VCaP (cell line): ENCODE measurements around the gene CPSF4.
"Not testable (repeated sequence)": the region's sequence is repeated elsewhere in the genome, so short reads cannot be mapped to it uniquely, and the experiment has no call there.

ENCODE experiments used
- H3K27ac ChIP-seq: fragments of 450-650 bp; 2 replicates; pipeline ENCODE4 v1.5.1; 2017
- CTCF ChIP-seq: fragments of 450-650 bp; conservative IDR thresholded peaks from 2 replicates; pipeline ENCODE4 v1.5.1; 2017; ENCODE audit warnings: mild to moderate bottlenecking, moderate library complexity

Gene CPSF4

GRCh38 chr7:99497766-99498545 is 59.2 kb downstream of the CPSF4 start:
- TF ChIP-seq CTCF, result no peak
- H3K27ac ChIP-seq, result peak overlapping the region; percentile 88; the same call in 1 of the 2 replicates

DNA sequence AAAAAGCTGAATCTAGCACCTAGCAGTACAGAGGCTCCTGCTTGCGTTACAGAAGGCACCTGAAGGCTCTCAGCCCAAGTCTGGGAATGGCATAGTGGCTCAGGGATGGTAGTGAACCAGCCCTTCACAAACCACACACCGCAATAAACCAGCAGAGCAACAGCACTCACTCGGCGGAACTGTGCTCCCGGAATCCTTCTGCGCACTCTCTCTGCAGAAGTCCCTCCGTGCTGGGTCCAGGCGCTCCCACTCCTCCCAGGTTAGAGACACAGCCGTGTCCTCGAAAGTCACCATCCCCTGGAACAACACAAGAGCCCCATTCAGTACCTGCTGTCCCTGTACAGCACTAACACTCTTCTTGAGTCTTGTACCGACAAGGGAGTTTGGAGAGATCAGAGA is 59.8 kb downstream of the CPSF4 start:
- TF ChIP-seq CTCF, result no peak
- H3K27ac ChIP-seq, result peak overlapping the region; percentile 88

- peak overlapping the region; percentile 88 for H3K27ac ChIP-seq
- no peak for TF ChIP-seq CTCF
These were observed 60.6 kb downstream of the CPSF4 start for GRCh38 chr7:99499371-99499720.

DNA sequence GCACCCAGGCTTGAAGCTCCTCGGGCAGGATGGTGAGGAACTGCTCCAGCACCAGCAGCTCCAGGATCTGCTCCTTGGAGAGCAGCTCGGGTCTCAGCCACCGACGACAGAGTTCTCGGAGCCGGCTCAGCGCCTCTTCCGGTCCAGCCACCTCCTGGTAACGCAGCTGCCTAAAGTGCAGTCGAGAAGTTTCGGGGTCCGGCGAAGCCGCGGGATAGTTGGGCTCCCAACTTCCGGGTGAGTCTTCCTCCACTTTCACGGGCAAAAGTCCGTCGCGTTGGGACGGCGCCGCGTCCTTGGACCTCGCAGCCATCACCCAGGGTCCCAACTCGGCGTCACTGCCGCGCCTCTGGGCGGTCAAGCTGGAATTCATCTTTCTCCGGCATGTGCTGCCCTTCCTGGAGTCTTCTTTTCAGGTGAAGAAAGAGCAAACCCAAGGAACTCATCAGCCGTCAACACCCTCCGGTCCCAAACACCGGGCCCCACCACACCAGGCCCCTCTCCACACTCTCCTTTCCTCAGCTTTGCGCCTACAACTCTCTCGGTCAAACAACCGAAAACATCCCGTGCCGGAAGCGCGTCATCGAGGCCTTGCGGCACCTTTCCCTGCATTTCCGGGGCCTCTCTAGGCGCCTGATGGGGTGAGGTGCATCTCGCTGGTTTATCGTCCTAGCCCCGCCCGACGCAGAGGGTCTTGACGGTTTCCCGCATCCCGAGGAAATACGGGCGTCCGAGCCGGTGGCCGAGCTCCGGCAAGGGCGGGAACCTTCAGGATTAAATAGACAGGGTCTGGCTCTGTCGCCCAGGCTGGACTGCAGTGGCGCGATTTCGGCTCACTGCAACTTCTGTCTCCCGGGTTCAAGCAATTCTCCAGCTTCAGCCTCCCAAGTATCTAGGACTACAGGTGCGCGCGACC is 61.2 kb downstream of the CPSF4 start, which contains the start of gene ZNF394:
Gene ZNF394 (minus strand): TSS at position 561 of the 916 bp plus-strand sequence. CDS start 188 bp downstream, at position 373.
- H3K27ac ChIP-seq, result peak within 1 kb of the TSS; percentile 88
- peak; percentile 12; the same call in 1 of the 2 replicates for TF ChIP-seq CTCF

DNA sequence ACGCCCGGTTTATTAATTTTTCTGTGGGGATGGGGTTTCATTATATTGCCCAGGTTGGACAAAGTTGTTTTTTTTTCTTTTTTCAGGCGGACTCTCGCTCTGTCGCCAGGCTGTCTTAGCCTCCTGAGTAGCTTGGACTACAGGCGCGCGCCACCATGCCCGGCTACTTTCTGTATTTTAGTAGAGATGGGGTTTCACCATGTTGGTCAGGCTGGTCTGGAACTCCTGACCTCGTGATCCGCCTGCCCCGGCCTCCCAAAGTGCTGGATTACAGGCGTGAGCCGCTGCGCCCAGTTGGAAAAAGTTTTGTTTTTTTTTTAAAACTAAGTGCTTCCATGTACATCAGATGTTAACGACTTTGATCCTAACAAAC is 61.9 kb downstream of the CPSF4 start:
- peak overlapping the region; percentile 88 for H3K27ac ChIP-seq
- TF ChIP-seq CTCF, result no peak

DNA sequence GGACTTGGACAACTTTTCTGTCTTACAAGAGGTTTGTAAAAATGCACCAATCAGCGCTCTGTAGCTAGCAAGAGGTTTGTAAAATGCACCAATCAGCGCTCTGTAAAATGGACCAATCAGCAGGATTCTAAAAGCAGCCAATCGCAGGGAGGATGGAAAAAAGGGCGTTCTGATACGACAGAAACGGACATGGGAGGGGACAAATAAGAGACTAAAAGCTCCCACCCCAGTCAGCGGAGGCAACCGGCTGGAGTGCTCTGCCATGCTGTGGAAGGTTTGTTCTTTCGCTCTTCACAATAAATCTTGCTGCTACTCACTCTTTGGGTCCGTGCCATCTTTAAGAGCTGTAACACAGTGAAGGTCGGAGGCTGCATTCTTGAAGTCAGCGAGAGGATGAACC is 62.5 kb downstream of the CPSF4 start:
- not testable (repeated sequence) for H3K27ac ChIP-seq

GRCh38 chr7:99504281-99504602 is 65.5 kb downstream of the CPSF4 start:
- no peak for TF ChIP-seq CTCF
- H3K27ac ChIP-seq, result peak overlapping the region; percentile 81
